Natural killer cell treated with Interleukin-12 subunit alpha and Interleukin-12 subunit beta and Interleukin-15 and Interleukin-18, amount 100 ng/mL, for 72 hours (primary cell): Measurements from ENCODE around the gene SGTB. TPM values are rescaled to one million over a fixed set of nuclear protein-coding genes. Genes with fewer than 3 reads are reported as not detected.
"Not testable (repeated sequence)": the region's sequence is repeated elsewhere in the genome, so short reads cannot be mapped to it uniquely, and the experiment has no call there.

Experiments
- ATAC-seq, 2 donors: fragments of 150-1000 bp; cut with Tn5 transposase in 1 of 2; sonication (Bioruptor Pico), chemical (Tn5 transposase) in 1 of 2; 2 replicates each; pipeline ENCODE4 v1.10.0; 2021
- DNase-seq: peaks from one replicate; pipeline ENCODE4 v3.0.0; 2022; ENCODE audit warnings: low spot score
- H3K27ac Mint-ChIP-seq, 2 donors: 1 replicate in 1 of 2; 2 replicates in 1 of 2; pipeline ENCODE4 v1.8.0; 2022; ENCODE audit warnings: mixed read lengths in 2 of 2, mild to moderate bottlenecking in 1 of 2, moderate library complexity in 1 of 2
- H3K27me3 Mint-ChIP-seq, 2 donors: 1 replicate in 1 of 2; 2 replicates in 1 of 2; pipeline ENCODE4 v1.8.0; 2022; ENCODE audit warnings: mixed read lengths in 2 of 2
- H3K36me3 Mint-ChIP-seq: one replicate; pipeline ENCODE4 v1.8.0; 2022; ENCODE audit warnings: mixed read lengths
- H3K4me1 Mint-ChIP-seq, 2 donors: 1 replicate in 1 of 2; 2 replicates in 1 of 2; pipeline ENCODE4 v1.8.0; 2022; ENCODE audit warnings: low read depth in 2 of 2, mixed read lengths in 2 of 2, mild to moderate bottlenecking in 1 of 2
- H3K4me3 Mint-ChIP-seq: one replicate; pipeline ENCODE4 v1.8.0; 2022; ENCODE audit warnings: mixed read lengths
- H3K9me3 Mint-ChIP-seq: 2 replicates; pipeline ENCODE4 v1.8.0; 2022; ENCODE audit warnings: mixed read lengths
- total RNA-seq, 2 donors: library from RNA; stranded (reverse); gene quantifications; one replicate each; pipeline ENCODE4 v1.2.3, GENCODE V29; 2022

The SGTB gene
- total RNA-seq, 2 donors from 2014 or later, result 4.1 to 10.1 TPM

GRCh38 chr5:65676056-65676455 is 45.9 kb downstream of the SGTB start:
- not testable (repeated sequence) for H3K27me3 Mint-ChIP-seq, H3K9me3 Mint-ChIP-seq, DNase-seq, H3K27ac Mint-ChIP-seq, H3K4me3 Mint-ChIP-seq, H3K4me1 Mint-ChIP-seq, ATAC-seq
- peaks cover 15% of the 10 kb centered on the region for H3K36me3 Mint-ChIP-seq

- peaks cover 12% of the 10 kb centered on the region for H3K36me3 Mint-ChIP-seq
- H3K4me1 Mint-ChIP-seq, result peaks cover under 1 to 5% of the 10 kb centered on the region in 2 donors
- H3K27ac Mint-ChIP-seq, result no peak overlapping the region
- ATAC-seq, result no peak
- no peak for DNase-seq
- H3K4me3 Mint-ChIP-seq, result no peak overlapping the region
- H3K9me3 Mint-ChIP-seq, result no peaks in the 10 kb centered on the region
- H3K27me3 Mint-ChIP-seq, result no peaks in the 10 kb centered on the region
Observed at GRCh38 chr5:65674749-65675148, 47.2 kb downstream of the SGTB start.

GRCh38 chr5:65672796-65673195 is 49.1 kb downstream of the SGTB start:
- Mint-ChIP-seq H3K27me3 (no peaks in the 10 kb centered on the region), H3K4me3 (no peak overlapping the region), H3K27ac (no peak overlapping the region), H3K36me3 (peaks cover 10% of the 10 kb centered on the region), H3K9me3 (no peaks in the 10 kb centered on the region), H3K4me1 (peaks cover 0 to 5% of the 10 kb centered on the region in 2 donors)
- DNase-seq, result no peak
- no peak for ATAC-seq

- Mint-ChIP-seq H3K27me3 (no peaks in the 10 kb centered on the region), H3K4me1 (peaks cover 6 to 8% of the 10 kb centered on the region in 2 donors), H3K4me3 (no peak overlapping the region), H3K9me3 (no peaks in the 10 kb centered on the region), H3K27ac (no peak overlapping the region), H3K36me3 (peaks cover 6% of the 10 kb centered on the region)
- DNase-seq, result no peak
- no peak for ATAC-seq
Observed at GRCh38 chr5:65668696-65669095, 53.2 kb downstream of the SGTB start.

- ATAC-seq (peak in 1 of 2 donors; percentile 52), DNase-seq (no peak)
- peak overlapping the region; percentile 2 for H3K4me3 Mint-ChIP-seq
- no peaks in the 10 kb centered on the region for H3K27me3 Mint-ChIP-seq
- peaks cover 10 to 16% of the 10 kb centered on the region in 2 donors for H3K4me1 Mint-ChIP-seq
- H3K36me3 Mint-ChIP-seq, result peaks cover 16% of the 10 kb centered on the region
- no peaks in the 10 kb centered on the region for H3K9me3 Mint-ChIP-seq
- H3K27ac Mint-ChIP-seq, result peak overlapping the region; percentile 17 to 59
Observed at GRCh38 chr5:65663804-65664521, 57.9 kb downstream of the SGTB start.

- H3K27me3 Mint-ChIP-seq, result no peaks in the 10 kb centered on the region
- no peak overlapping the region for H3K27ac Mint-ChIP-seq
- DNase-seq (no peak), ATAC-seq (no peak)
- H3K36me3 Mint-ChIP-seq, result peaks cover 10% of the 10 kb centered on the region
- no peaks in the 10 kb centered on the region for H3K4me1 Mint-ChIP-seq
- no peaks in the 10 kb centered on the region for H3K9me3 Mint-ChIP-seq
- H3K4me3 Mint-ChIP-seq, result no peak overlapping the region
Observed at GRCh38 chr5:65654713-65655112, 67.2 kb downstream of the SGTB start.

GRCh38 chr5:65651144-65651543 is 70.8 kb downstream of the SGTB start:
- Mint-ChIP-seq H3K4me3 (no peak overlapping the region), H3K27ac (no peak overlapping the region), H3K4me1 (no peaks in the 10 kb centered on the region), H3K9me3 (no peaks in the 10 kb centered on the region), H3K27me3 (no peaks in the 10 kb centered on the region), H3K36me3 (peaks cover 15% of the 10 kb centered on the region)
- no peak for ATAC-seq
- no peak for DNase-seq

GRCh38 chr5:65647941-65648340 is 74.0 kb downstream of the SGTB start:
- peak overlapping the region in 1 of 2 donors; percentile 5 for H3K27ac Mint-ChIP-seq
- H3K27me3 Mint-ChIP-seq, result no peaks in the 10 kb centered on the region
- H3K4me3 Mint-ChIP-seq, result no peak overlapping the region
- peaks cover 9% of the 10 kb centered on the region for H3K36me3 Mint-ChIP-seq
- ATAC-seq (no peak), DNase-seq (no peak)
- H3K4me1 Mint-ChIP-seq, result no peaks in the 10 kb centered on the region
- H3K9me3 Mint-ChIP-seq, result no peaks in the 10 kb centered on the region

- no peaks in the 10 kb centered on the region for H3K4me1 Mint-ChIP-seq
- DNase-seq (no peak), ATAC-seq (no peak)
- H3K9me3 Mint-ChIP-seq, result no peaks in the 10 kb centered on the region
- no peak overlapping the region for H3K27ac Mint-ChIP-seq
- H3K36me3 Mint-ChIP-seq, result peaks cover 9% of the 10 kb centered on the region
- no peaks in the 10 kb centered on the region for H3K27me3 Mint-ChIP-seq
- H3K4me3 Mint-ChIP-seq, result no peak overlapping the region
Observed at GRCh38 chr5:65646938-65647337, 75.0 kb downstream of the SGTB start.

- peaks cover 13% of the 10 kb centered on the region for H3K36me3 Mint-ChIP-seq
- H3K4me1 Mint-ChIP-seq, result no peaks in the 10 kb centered on the region
- no peaks in the 10 kb centered on the region for H3K27me3 Mint-ChIP-seq
- no peaks in the 10 kb centered on the region for H3K9me3 Mint-ChIP-seq
- ATAC-seq, result no peak
- no peak for DNase-seq
- no peak overlapping the region for H3K27ac Mint-ChIP-seq
- H3K4me3 Mint-ChIP-seq, result no peak overlapping the region
Observed at GRCh38 chr5:65640240-65640639, 81.7 kb downstream of the SGTB start.

GRCh38 chr5:65630981-65631380 is 90.9 kb downstream of the SGTB start:
- Mint-ChIP-seq H3K4me1 (peaks cover 7 to 12% of the 10 kb centered on the region in 2 donors), H3K36me3 (peaks cover 6% of the 10 kb centered on the region), H3K27ac (no peak overlapping the region), H3K27me3 (no peaks in the 10 kb centered on the region), H3K4me3 (no peak overlapping the region), H3K9me3 (no peaks in the 10 kb centered on the region)
- no peak for DNase-seq
- no peak for ATAC-seq

- Mint-ChIP-seq H3K27me3 (no peaks in the 10 kb centered on the region), H3K27ac (peak overlapping the region; percentile 96), H3K9me3 (no peaks in the 10 kb centered on the region), H3K4me3 (peak overlapping the region; percentile 100), H3K36me3 (peaks cover 11% of the 10 kb centered on the region), H3K4me1 (peaks cover 22 to 34% of the 10 kb centered on the region in 2 donors)
- no peak for DNase-seq
- no peak for ATAC-seq
Observed at GRCh38 chr5:65625743-65626142, 96.2 kb downstream of the SGTB start.

GRCh38 chr5:65624571-65625555 is 97.0 kb downstream of the SGTB start, which contains the start of the genes SHLD3 and TRAPPC13:
TSS of gene SHLD3 (plus strand) at chr5:65625027. CDS start at chr5:65629588, 4,561 bp downstream.
TSS of gene TRAPPC13 (plus strand) at chr5:65625027. CDS start at chr5:65625061, 34 bp downstream.
- Mint-ChIP-seq H3K4me1 (peaks cover 21 to 34% of the 10 kb centered on the region in 2 donors), H3K27ac (peak within 1 kb of the TSS; percentile 96), H3K4me3 (peak within 1 kb of the TSS; percentile 100), H3K9me3 (no peaks in the 10 kb centered on the region), H3K36me3 (peaks cover 11% of the 10 kb centered on the region), H3K27me3 (no peaks in the 10 kb centered on the region)
- DNase-seq (peak; percentile 87), ATAC-seq (peak; percentile 87 to 89)
